ENCODE results near the gene SGCA. TPM values are rescaled to one million over a fixed set of nuclear protein-coding genes. Genes with fewer than 3 reads are reported as not detected.
A peak's percentile ranks its signal among the peaks of the same experiment; 100 is the strongest.

SGCA gene
- total RNA-seq, 2 experiments from 2014 or later, result 0.57 to 1.1 TPM

DNA sequence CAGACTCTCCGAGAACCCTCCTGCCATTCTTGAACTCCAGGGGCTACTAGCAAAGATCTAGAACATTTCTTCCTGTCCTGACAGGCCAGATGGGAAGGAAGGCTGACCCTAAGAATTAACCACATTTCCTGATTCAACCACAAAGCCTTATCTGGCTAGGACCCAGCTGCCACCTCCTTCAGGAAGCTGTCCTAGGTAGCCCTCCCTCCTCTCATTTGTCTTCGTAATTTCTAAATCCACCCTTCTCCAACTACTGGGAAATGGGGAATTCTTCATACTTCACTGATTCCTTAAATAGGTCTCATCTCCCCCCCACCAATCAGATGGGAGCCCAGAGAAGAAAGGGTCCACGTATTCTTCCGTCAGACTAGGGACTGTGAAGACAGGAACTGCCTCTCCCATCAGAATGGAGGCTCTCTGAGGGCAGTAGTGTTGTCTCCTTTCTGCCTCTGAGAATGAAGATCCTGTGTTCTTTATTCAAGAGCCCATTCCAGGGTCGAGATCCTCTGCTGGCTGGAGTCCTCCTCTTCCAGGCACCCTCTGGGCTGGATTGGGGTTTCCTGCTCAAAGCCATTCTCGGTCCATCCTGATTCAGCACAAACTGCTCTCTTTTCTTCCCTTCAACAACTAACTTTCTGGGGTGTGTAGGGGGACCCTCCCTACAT, 38.0 kb upstream of the SGCA start:
- no peaks in the 10 kb centered on the region for H3K9me3 ChIP-seq (ENCODE audit: low read length)
- no peaks in the 10 kb centered on the region for H3K79me2 ChIP-seq (ENCODE audit: insufficient read depth, low read depth, low read length)
- no peak overlapping the region for H3K4me3 ChIP-seq (ENCODE audit: low read depth, low read length, poor library complexity, severe bottlenecking)
- intact Hi-C loops (cut with micrococcal nuclease; ENCODE audit: unreplicated experiment), result no loop called here
- no peak for DNase-seq (ENCODE audit: low spot score)
- no peaks in the 10 kb centered on the region for H4K20me1 ChIP-seq (ENCODE audit: insufficient read depth, low read length)
- peaks cover 11% of the 10 kb centered on the region for H3K4me1 ChIP-seq (ENCODE audit: insufficient read depth, low read length, poor library complexity, severe bottlenecking)
- H2AFZ ChIP-seq (ENCODE audit: low read length), result no peak overlapping the region
- no TSS peak for BruUV-seq (replicated peaks)
- no peaks in the 10 kb centered on the region for H3K9me2 ChIP-seq (ENCODE audit: insufficient read depth, low read length)
- no peak overlapping the region for H3K27ac ChIP-seq (ENCODE audit: low read depth, low read length, poor library complexity, severe bottlenecking)
- H3K4me2 ChIP-seq (ENCODE audit: low read length), result no peak overlapping the region; the same call in 1 of the 2 replicates
- peaks cover 9% of the 10 kb centered on the region; the same call in 1 of the 2 replicates for H3K36me3 ChIP-seq (ENCODE audit: insufficient read depth, low read length)
- TF ChIP-seq, protein P1, sequence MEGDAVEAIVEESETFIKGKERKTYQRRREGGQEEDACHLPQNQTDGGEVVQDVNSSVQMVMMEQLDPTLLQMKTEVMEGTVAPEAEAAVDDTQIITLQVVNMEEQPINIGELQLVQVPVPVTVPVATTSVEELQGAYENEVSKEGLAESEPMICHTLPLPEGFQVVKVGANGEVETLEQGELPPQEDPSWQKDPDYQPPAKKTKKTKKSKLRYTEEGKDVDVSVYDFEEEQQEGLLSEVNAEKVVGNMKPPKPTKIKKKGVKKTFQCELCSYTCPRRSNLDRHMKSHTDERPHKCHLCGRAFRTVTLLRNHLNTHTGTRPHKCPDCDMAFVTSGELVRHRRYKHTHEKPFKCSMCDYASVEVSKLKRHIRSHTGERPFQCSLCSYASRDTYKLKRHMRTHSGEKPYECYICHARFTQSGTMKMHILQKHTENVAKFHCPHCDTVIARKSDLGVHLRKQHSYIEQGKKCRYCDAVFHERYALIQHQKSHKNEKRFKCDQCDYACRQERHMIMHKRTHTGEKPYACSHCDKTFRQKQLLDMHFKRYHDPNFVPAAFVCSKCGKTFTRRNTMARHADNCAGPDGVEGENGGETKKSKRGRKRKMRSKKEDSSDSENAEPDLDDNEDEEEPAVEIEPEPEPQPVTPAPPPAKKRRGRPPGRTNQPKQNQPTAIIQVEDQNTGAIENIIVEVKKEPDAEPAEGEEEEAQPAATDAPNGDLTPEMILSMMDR (conservative IDR thresholded peaks at IDR 0.05; ENCODE audit: low read length), result no peak
- TF ChIP-seq EZH2phosphoT487 (IDR thresholded peaks at IDR 0.05; ENCODE audit: borderline replicate concordance, low read depth, low read length), result no peak
- POLR2A ChIA-PET, result no interaction called here
- CTCF ChIA-PET (ENCODE audit: unreplicated experiment), result no interaction called here

GRCh38 chr17:50128441-50129352, 37.1 kb upstream of the SGCA start:
- peaks cover 17% of the 10 kb centered on the region; the same call in 1 of the 2 replicates for H3K36me3 ChIP-seq (ENCODE audit: insufficient read depth, low read length)
- H3K4me3 ChIP-seq (ENCODE audit: low read depth, low read length, poor library complexity, severe bottlenecking), result no peak overlapping the region
- no peaks in the 10 kb centered on the region for H3K79me2 ChIP-seq (ENCODE audit: insufficient read depth, low read depth, low read length)
- no peak for DNase-seq (ENCODE audit: low spot score)
- H2AFZ ChIP-seq (ENCODE audit: low read length), result no peak overlapping the region
- no peak overlapping the region for H3K4me2 ChIP-seq (ENCODE audit: low read length)
- no peak overlapping the region for H3K27ac ChIP-seq (ENCODE audit: low read depth, low read length, poor library complexity, severe bottlenecking)
- no peaks in the 10 kb centered on the region for H3K9me3 ChIP-seq (ENCODE audit: low read length)
- TF ChIP-seq, protein P1 (conservative IDR thresholded peaks at IDR 0.05; ENCODE audit: low read length), result no peak
- 0 out of 2 replicates have a peak, but pooled peaks have one; percentile 4 for TF ChIP-seq EZH2phosphoT487 (IDR thresholded peaks at IDR 0.05; ENCODE audit: borderline replicate concordance, low read depth, low read length)
- intact Hi-C loops (cut with micrococcal nuclease; ENCODE audit: unreplicated experiment), result no loop called here
- H3K4me1 ChIP-seq (ENCODE audit: insufficient read depth, low read length, poor library complexity, severe bottlenecking), result peaks cover 11% of the 10 kb centered on the region
- ChIA-PET CTCF (ENCODE audit: unreplicated experiment) (interaction anchor here (0.6 kb wide), 1 partner anchor 20 kb away, joined by 3 read pairs; no protein-coding TSS in a partner anchor), POLR2A (no interaction called here)
- BruUV-seq (replicated peaks), result no TSS peak
- no peaks in the 10 kb centered on the region for H4K20me1 ChIP-seq (ENCODE audit: insufficient read depth, low read length)
- no peaks in the 10 kb centered on the region for H3K9me2 ChIP-seq (ENCODE audit: insufficient read depth, low read length)
